Metanephros (tissue), 2 donors: ENCODE results near the gene ENO1. TPM values are rescaled to one million over a fixed set of nuclear protein-coding genes. Genes with fewer than 3 reads are reported as not detected.

ENCODE experiments used
- small RNA-seq: library from RNA; depleted of rRNA; stranded (forward); fragments of <200 nt; gene quantifications from one replicate; pipeline ENCODE3, GENCODE V24; 2014; ENCODE audit warnings: low replicate concordance
- total RNA-seq: library from RNA; depleted of rRNA; stranded (reverse); fragments of >200 nt; gene quantifications from one replicate; pipeline ENCODE4 v1.2.3, GENCODE V29; 2014

ENO1 gene
- 581 TPM for total RNA-seq

GRCh38 chr1:8878448-8878697 is at the start of gene ENO1:
Gene ENO1, minus strand, starts transcription at chr1:8878686. Its CDS starts 3,778 bp downstream, at chr1:8874908.

GRCh38 chr1:8817412-8818324 is 60.8 kb downstream of the ENO1 start, which contains the start of gene RERE:
Gene RERE, minus strand, starts transcription at chr1:8817640.

Small RNA genes within 50 kb of the gene (small RNA-seq; reads per million reads assigned to genes)
- gene AL139415.2 (not detected), gene MIR6728 (not detected), gene RNU6-304P (not detected)

Other genes with a start within 250 kb of the ENO1 start
- gene RERE, start 61.0 kb downstream of the ENO1 start, total RNA-seq = 181 TPM
- gene CA6, start 67.2 kb upstream of the ENO1 start, total RNA-seq = not detected
- 0.41 TPM for gene SLC2A7, start 147.7 kb upstream of the ENO1 start, total RNA-seq
- gene SLC2A5, start 190.9 kb upstream of the ENO1 start, total RNA-seq = 7.5 TPM